ENCODE measurements around the gene ANGPTL2.

The ANGPTL2 gene

DNA sequence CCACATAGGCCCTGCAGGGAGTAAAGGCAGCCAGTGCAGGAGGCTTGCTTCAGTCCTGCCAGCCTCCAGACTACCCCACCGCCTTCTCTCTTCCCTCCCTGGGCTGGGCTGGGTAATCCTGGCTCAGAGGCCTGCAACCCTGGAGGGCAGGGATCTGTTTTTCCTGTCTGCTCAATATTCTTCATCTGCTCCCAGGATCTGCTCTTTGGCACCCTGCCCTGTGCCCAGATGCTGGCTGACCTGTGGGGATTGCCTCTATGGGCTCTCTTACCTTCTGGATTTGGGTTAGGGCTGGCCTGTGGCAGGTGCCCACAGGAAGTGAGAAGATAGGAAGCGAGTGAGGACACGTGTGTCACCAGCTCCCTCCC lies 7.3 kb upstream of the ANGPTL2 start:
- H3K4me3 ChIP-seq (ENCODE audit: low read depth in 1 of 2, low read length in 1 of 2): no peak overlapping the region
- no peaks in the 10 kb centered on the region for H3K36me3 ChIP-seq
- peaks cover 2% of the 10 kb centered on the region for H3K27me3 ChIP-seq
- TF ChIP-seq, protein P1, sequence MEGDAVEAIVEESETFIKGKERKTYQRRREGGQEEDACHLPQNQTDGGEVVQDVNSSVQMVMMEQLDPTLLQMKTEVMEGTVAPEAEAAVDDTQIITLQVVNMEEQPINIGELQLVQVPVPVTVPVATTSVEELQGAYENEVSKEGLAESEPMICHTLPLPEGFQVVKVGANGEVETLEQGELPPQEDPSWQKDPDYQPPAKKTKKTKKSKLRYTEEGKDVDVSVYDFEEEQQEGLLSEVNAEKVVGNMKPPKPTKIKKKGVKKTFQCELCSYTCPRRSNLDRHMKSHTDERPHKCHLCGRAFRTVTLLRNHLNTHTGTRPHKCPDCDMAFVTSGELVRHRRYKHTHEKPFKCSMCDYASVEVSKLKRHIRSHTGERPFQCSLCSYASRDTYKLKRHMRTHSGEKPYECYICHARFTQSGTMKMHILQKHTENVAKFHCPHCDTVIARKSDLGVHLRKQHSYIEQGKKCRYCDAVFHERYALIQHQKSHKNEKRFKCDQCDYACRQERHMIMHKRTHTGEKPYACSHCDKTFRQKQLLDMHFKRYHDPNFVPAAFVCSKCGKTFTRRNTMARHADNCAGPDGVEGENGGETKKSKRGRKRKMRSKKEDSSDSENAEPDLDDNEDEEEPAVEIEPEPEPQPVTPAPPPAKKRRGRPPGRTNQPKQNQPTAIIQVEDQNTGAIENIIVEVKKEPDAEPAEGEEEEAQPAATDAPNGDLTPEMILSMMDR (IDR thresholded peaks at IDR 0.05): no peak
- peaks cover 29 to 31% of the 10 kb centered on the region in 2 experiments for H3K4me1 ChIP-seq (ENCODE audit: control insufficient read depth in 1 of 2, insufficient read depth in 1 of 2, low read depth in 1 of 2, low read length in 1 of 2)
- H3K27ac ChIP-seq: no peak overlapping the region
- H3K9me3 ChIP-seq: no peaks in the 10 kb centered on the region

DNA sequence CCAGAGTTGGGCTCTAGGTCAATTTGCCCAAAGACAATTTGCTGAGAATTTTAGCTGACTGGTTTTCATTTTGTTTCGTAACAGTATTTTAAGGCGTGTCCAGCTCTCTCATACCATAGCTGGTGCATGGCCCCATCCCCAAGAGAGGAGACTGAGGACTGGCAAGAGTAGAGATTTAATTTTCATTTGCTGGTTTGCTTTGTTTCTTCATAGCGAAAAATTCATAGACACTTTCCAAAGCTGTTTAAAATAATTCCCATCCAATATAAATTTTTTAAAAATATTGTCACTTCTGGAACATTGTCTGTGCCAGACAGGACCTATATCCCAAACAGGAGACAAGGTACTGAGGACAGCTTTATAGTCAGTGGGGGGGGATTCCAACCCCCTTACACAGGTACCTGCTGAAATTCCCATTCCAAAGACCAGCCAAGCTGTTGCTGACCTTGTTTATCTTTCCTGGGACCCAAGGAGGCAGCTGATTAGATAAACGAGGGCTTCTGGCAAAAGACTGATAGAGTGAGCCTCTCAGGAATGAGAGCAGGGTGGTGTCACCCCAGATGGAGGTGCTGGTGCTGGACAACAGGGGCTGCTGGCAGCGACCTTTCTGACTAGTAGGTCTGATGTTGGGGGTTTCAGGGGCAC lies 6.8 kb upstream of the ANGPTL2 start:
- H3K36me3 ChIP-seq: no peaks in the 10 kb centered on the region
- H3K27me3 ChIP-seq: peaks cover 7% of the 10 kb centered on the region
- no peak overlapping the region for H3K4me3 ChIP-seq (ENCODE audit: low read depth in 1 of 2, low read length in 1 of 2)
- peaks cover 29 to 31% of the 10 kb centered on the region in 2 experiments for H3K4me1 ChIP-seq (ENCODE audit: control insufficient read depth in 1 of 2, insufficient read depth in 1 of 2, low read depth in 1 of 2, low read length in 1 of 2)
- H3K9me3 ChIP-seq: no peaks in the 10 kb centered on the region
- H3K27ac ChIP-seq: no peak overlapping the region
- TF ChIP-seq, protein P1 (IDR thresholded peaks at IDR 0.05): no peak

DNA sequence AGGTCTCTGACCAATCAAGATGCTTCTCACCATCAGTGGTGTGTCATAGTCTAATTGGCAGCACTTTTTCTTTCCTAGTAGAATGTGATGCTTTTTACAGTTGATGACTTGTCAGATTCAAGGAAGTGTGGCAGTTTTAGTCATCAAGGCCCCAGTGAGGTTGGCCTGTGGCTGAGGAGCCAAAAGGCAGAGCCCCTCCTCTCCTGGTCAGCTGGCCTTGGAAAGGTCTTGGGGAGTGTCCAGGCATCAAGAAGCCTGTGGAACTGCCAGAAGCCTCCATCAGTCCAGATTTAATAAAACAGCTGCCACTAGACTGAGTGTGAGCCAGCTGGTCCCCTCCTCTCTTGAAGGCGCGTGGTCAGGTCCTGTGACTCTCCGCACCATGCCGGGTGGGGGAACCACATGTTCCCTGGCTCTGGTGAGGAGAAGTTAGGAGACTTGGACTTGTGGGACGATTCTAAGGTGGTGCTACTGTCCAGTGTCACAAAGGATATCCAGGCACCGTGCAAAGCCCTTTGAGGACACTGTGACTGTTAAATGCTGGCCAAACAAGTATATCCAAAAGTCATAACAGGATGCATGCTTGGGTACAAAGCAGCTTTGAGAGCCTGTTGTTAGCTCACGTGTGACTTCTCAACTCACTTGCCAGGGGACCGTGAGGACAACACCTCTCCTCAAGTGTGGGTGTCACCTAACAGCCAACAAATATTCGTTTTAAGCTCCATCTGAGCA lies 6.1 kb upstream of the ANGPTL2 start:
- Histone ChIP-seq H3K27ac (no peak overlapping the region), H3K4me3 (ENCODE audit: low read depth in 1 of 2, low read length in 1 of 2) (no peak overlapping the region)

DNA sequence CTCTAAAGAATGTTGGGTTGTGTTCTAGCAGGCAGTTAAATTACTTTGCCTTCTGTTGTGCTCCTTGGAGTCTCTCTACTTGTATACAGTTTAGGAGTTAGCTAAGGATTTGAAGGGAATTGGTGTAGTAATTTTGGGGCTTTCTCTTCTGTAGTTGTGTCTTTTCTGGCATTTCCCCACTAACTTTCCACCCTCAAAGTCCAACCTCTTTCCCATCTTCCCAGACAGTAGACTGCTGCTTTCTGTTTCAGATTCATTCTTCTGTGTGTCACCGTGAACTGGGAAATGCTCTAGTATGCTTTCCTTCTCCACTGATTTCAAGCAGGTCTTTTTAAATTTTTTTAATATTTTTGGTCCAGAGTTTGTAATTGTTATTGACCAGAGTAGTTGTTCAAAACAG lies 4.5 kb upstream of the ANGPTL2 start:
- Histone ChIP-seq H3K27me3 (peaks cover 30% of the 10 kb centered on the region), H3K4me3 (ENCODE audit: low read depth in 1 of 2, low read length in 1 of 2) (no peak overlapping the region), H3K4me1 (ENCODE audit: control insufficient read depth in 1 of 2, insufficient read depth in 1 of 2, low read depth in 1 of 2, low read length in 1 of 2) (peaks cover 29 to 31% of the 10 kb centered on the region in 2 experiments), H3K9me3 (no peaks in the 10 kb centered on the region), H3K36me3 (no peaks in the 10 kb centered on the region), H3K27ac (no peak overlapping the region)
- TF ChIP-seq, protein P1 (IDR thresholded peaks at IDR 0.05): no peak

More for the DNA sequence above, 6.1 kb upstream of the ANGPTL2 start:
- H3K4me1 ChIP-seq (ENCODE audit: control insufficient read depth in 1 of 2, insufficient read depth in 1 of 2, low read depth in 1 of 2, low read length in 1 of 2): peaks cover 29 to 31% of the 10 kb centered on the region in 2 experiments
- H3K9me3 ChIP-seq: no peaks in the 10 kb centered on the region
- peaks cover 14% of the 10 kb centered on the region for H3K27me3 ChIP-seq
- H3K36me3 ChIP-seq: no peaks in the 10 kb centered on the region
- TF ChIP-seq, protein P1 (IDR thresholded peaks at IDR 0.05): no peak

DNA sequence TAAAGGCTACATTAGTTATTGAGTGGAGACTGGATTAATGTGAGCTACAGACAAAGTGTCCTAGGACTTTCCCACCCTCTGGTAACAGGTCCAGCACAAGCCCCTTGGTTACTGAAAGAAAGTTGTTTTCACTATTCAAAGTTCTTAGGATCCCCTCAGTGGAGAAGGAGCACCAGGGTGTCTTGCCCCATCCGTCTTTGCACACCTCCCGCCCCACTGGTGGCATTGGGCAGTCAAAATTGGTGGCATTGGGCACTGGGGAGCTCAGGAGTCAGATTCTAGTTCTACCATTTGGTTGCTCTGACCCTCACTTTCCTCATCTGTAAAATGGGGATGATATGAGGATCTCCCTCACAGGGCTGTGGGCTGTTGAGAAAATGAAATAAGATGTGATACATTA lies 2.4 kb upstream of the ANGPTL2 start:
- no peak overlapping the region for H3K4me3 ChIP-seq (ENCODE audit: low read depth in 1 of 2, low read length in 1 of 2)
- peaks cover 10 to 11% of the 10 kb centered on the region in 2 experiments for H3K4me1 ChIP-seq (ENCODE audit: control insufficient read depth in 1 of 2, insufficient read depth in 1 of 2, low read depth in 1 of 2, low read length in 1 of 2)
- peaks cover 51% of the 10 kb centered on the region for H3K27me3 ChIP-seq
- H3K9me3 ChIP-seq: no peaks in the 10 kb centered on the region
- no peaks in the 10 kb centered on the region for H3K36me3 ChIP-seq
- TF ChIP-seq, protein P1 (IDR thresholded peaks at IDR 0.05): no peak
- no peak overlapping the region for H3K27ac ChIP-seq
